HEK293T (cell line): ENCODE results near the gene SLC12A7.

Experiments used
- CTCF ChIA-PET: fragments of 350-600 bp; formaldehyde crosslinking; extraction: SDS; loops from one replicate; lab custom pipeline; 2021; ENCODE audit warnings: antibody characterized with exemption, inconsistent platforms; lab: Yijun Ruan, JAX
- POLR2A ChIA-PET: fragments of 350-600 bp; formaldehyde crosslinking; extraction: SDS; loops from one replicate; lab custom pipeline; 2020; ENCODE audit warnings: antibody characterized with exemption, inconsistent platforms; lab: Yijun Ruan, JAX
- DNase-seq: peaks from one replicate; pipeline ENCODE4 v3.0.0; 2012; ENCODE audit warnings: mixed read lengths; ENCODE audit errors: extremely low spot score
- ARNT ChIP-seq: fragments of 450-650 bp; IDR thresholded peaks from 2 replicates; pipeline ENCODE4 v1.6.1; 2017; ENCODE audit warnings: mild to moderate bottlenecking
- BHLHE40 ChIP-seq: fragments of 450-650 bp; IDR thresholded peaks from 2 replicates; pipeline ENCODE4 v1.6.1; 2016; ENCODE audit warnings: mild to moderate bottlenecking, moderate library complexity, borderline replicate concordance
- CTBP1 ChIP-seq: fragments of 450-650 bp; IDR thresholded peaks from 2 replicates; pipeline ENCODE4 v1.6.1; 2016; ENCODE audit warnings: borderline replicate concordance
- ELF4 ChIP-seq: fragments of 450-650 bp; IDR thresholded peaks from 2 replicates; pipeline ENCODE4 v1.6.1; 2017; ENCODE audit warnings: antibody characterized with exemption
- FOXA1 ChIP-seq: fragments of 450-650 bp; IDR thresholded peaks from 2 replicates; pipeline ENCODE4 v1.6.1; 2016; ENCODE audit warnings: mild to moderate bottlenecking
- FOXK2 ChIP-seq: fragments of 450-650 bp; IDR thresholded peaks from 2 replicates; pipeline ENCODE4 v1.6.1; 2016; ENCODE audit warnings: mild to moderate bottlenecking
- FOXM1 ChIP-seq: fragments of 450-650 bp; IDR thresholded peaks from 2 replicates; pipeline ENCODE4 v1.6.1; 2017; ENCODE audit warnings: mild to moderate bottlenecking, borderline replicate concordance
- HDGF ChIP-seq: fragments of 450-650 bp; IDR thresholded peaks from 2 replicates; pipeline ENCODE4 v1.6.1; 2017; ENCODE audit warnings: antibody characterized with exemption, borderline replicate concordance
- L3MBTL2 ChIP-seq: fragments of 450-650 bp; conservative IDR thresholded peaks from 2 replicates; pipeline ENCODE4 v1.6.1; 2016; ENCODE audit warnings: mild to moderate bottlenecking
- LEF1 ChIP-seq: fragments of 450-650 bp; IDR thresholded peaks from 2 replicates; pipeline ENCODE4 v1.6.1; 2017; ENCODE audit warnings: mild to moderate bottlenecking, borderline replicate concordance
- NFRKB ChIP-seq: fragments of 450-650 bp; IDR thresholded peaks from 2 replicates; pipeline ENCODE4 v1.6.1; 2016; ENCODE audit warnings: mild to moderate bottlenecking, moderate library complexity
- SP1 ChIP-seq: fragments of 450-650 bp; IDR thresholded peaks from 2 replicates; pipeline ENCODE4 v1.6.1; 2017
- SUZ12 ChIP-seq: fragments of 450-650 bp; IDR thresholded peaks from 2 replicates; pipeline ENCODE4 v1.6.1; 2016; ENCODE audit warnings: mild to moderate bottlenecking
- TARDBP ChIP-seq: fragments of 450-650 bp; IDR thresholded peaks from 2 replicates; pipeline ENCODE4 v1.6.1; 2016
- ZNF384 ChIP-seq: fragments of 450-650 bp; IDR thresholded peaks from 2 replicates; pipeline ENCODE4 v1.6.1; 2016
- TF ChIP-seq, protein P1 (sequence below): fragments of 450-650 bp; IDR thresholded peaks from 2 replicates; pipeline ENCODE4 v1.6.1; 2016

Gene SLC12A7

GRCh38 chr5:1019001-1019905 lies 92.6 kb downstream of the SLC12A7 start:
- no peak for DNase-seq
- POLR2A ChIA-PET: interaction anchor here (0.9 kb wide), 1 partner anchor 8 kb away, joined by 3 read pairs; no protein-coding TSS in a partner anchor
- TF ChIP-seq CTBP1 (no peak), SP1 (no peak), TARDBP (no peak), HDGF (no peak), BHLHE40 (no peak), FOXA1 (no peak), FOXK2 (no peak), ARNT (no peak), ZNF384 (no peak), ELF4 (no peak)
- TF ChIP-seq, protein P1, sequence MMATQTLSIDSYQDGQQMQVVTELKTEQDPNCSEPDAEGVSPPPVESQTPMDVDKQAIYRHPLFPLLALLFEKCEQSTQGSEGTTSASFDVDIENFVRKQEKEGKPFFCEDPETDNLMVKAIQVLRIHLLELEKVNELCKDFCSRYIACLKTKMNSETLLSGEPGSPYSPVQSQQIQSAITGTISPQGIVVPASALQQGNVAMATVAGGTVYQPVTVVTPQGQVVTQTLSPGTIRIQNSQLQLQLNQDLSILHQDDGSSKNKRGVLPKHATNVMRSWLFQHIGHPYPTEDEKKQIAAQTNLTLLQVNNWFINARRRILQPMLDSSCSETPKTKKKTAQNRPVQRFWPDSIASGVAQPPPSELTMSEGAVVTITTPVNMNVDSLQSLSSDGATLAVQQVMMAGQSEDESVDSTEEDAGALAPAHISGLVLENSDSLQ: no peak
- CTCF ChIA-PET: interaction anchor here (0.6 to 2.5 kb wide), 2 partner anchors 9 to 12 kb away, joined by 3 to 14 read pairs; partner anchors contain the start of gene NKD2

- TF ChIP-seq LEF1: no peak
- no peak for TF ChIP-seq BHLHE40
- no peak for TF ChIP-seq SP1
- TF ChIP-seq FOXA1: no peak
- no peak for TF ChIP-seq L3MBTL2
- TF ChIP-seq FOXM1: no peak
- TF ChIP-seq SUZ12: no peak
- TF ChIP-seq NFRKB: no peak
- no peak for TF ChIP-seq ARNT
- TF ChIP-seq TARDBP: no peak
- TF ChIP-seq CTBP1: no peak
- TF ChIP-seq, protein P1: no peak
- no peak for TF ChIP-seq ELF4
- no peak for TF ChIP-seq HDGF
- DNase-seq: no peak
- CTCF ChIA-PET: interaction anchor here (2.5 kb wide), 1 partner anchor 9 kb away, joined by 14 read pairs; the partner anchor contains the start of gene NKD2
- POLR2A ChIA-PET: no interaction called here
Observed at GRCh38 chr5:1018596-1018995, 93.3 kb downstream of the SLC12A7 start.

GRCh38 chr5:1017691-1018455 lies 94.0 kb downstream of the SLC12A7 start:
- TF ChIP-seq FOXA1: no peak
- ChIA-PET POLR2A (no interaction called here), CTCF (no interaction called here)
- DNase-seq: no peak

DNA sequence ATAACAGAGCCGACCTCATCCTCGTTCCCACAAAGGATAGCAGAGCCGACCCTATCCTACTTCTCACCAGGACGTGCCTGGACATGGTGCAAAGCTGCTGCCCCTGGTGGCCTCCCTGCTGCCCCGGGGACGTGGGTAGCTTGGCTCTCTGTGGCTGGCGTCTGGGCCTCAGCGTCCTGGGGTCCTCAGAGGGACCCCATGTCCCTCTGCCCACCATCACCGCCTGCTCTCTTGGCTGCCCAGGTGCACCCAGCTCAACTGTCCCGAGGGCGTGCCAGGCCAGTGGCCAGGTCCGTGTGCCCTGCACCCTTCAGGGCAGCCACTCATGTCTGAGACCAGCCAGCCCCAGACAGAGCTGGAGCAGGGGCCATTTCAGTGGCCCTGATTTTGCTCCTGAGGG lies 94.8 kb downstream of the SLC12A7 start:
- CTCF ChIA-PET: interaction anchor here (1.0 kb wide), 1 partner anchor 12 kb away, joined by 3 read pairs; no protein-coding TSS in a partner anchor
- no peak for TF ChIP-seq TARDBP
- TF ChIP-seq ARNT: no peak
- TF ChIP-seq, protein P1: no peak
- TF ChIP-seq FOXM1: no peak
- TF ChIP-seq NFRKB: no peak
- TF ChIP-seq L3MBTL2: no peak
- no peak for TF ChIP-seq FOXA1
- TF ChIP-seq CTBP1: no peak
- no peak for TF ChIP-seq SUZ12
- TF ChIP-seq HDGF: no peak
- no peak for TF ChIP-seq SP1
- TF ChIP-seq FOXK2: no peak
- no peak for TF ChIP-seq LEF1
- TF ChIP-seq ELF4: no peak
- TF ChIP-seq BHLHE40: no peak
- no peak for TF ChIP-seq ZNF384
- POLR2A ChIA-PET: no interaction called here
- no peak for DNase-seq

DNA sequence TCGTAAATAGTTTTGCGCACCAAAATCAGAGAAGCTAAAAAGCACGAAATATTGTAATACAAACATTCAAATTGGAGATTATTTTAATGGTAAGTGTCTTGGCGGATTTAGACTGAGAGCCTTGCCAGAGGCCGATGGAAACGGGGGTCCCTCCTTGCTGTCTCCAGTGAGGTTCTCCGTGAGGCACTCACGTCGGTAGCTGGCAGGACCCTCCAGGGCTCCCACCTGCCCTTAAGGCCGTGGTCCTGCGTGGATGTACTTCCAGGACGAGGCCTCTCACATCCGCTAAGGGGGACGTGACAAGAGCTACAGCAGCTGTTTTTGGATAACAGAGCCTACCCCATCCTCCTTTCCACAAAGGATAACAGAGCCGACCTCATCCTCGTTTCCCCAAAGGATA lies 95.4 kb downstream of the SLC12A7 start:
- no peak for TF ChIP-seq LEF1
- ChIA-PET POLR2A (no interaction called here), CTCF (interaction anchor here (1.0 kb wide), 1 partner anchor 12 kb away, joined by 3 read pairs; no protein-coding TSS in a partner anchor)
- DNase-seq: no peak

GRCh38 chr5:1016036-1016435 lies 95.8 kb downstream of the SLC12A7 start:
- CTCF ChIA-PET: interaction anchor here (1.0 kb wide), 1 partner anchor 11 kb away, joined by 3 read pairs; no protein-coding TSS in a partner anchor
- TF ChIP-seq L3MBTL2 (no peak), ZNF384 (no peak), FOXA1 (no peak), FOXK2 (no peak), ARNT (no peak), FOXM1 (no peak), SUZ12 (no peak), SP1 (no peak), NFRKB (no peak), HDGF (no peak), TARDBP (no peak)
- TF ChIP-seq, protein P1: no peak
- POLR2A ChIA-PET: no interaction called here
- no peak for DNase-seq
